PFSK-1 (cell line): ENCODE data around the gene HACE1.

ENCODE experiments used
- FOXP2 ChIP-seq: optimal IDR thresholded peaks from 2 replicates; pipeline ENCODE3; 2011; ENCODE audit warnings: borderline replicate concordance, control low read depth, inconsistent platforms; ENCODE audit not compliant: insufficient read depth; ENCODE audit errors: extremely low read length, extremely low read depth
- POLR2AphosphoS5 ChIP-seq: IDR thresholded peaks from 2 replicates; pipeline ENCODE4 v1.6.1; 2012; ENCODE audit warnings: low read depth, mild to moderate bottlenecking, control low read depth, low read length, moderate library complexity
- SIN3A ChIP-seq: IDR thresholded peaks from 2 replicates; pipeline ENCODE4 v1.6.1; 2012; ENCODE audit warnings: mild to moderate bottlenecking, low read length, moderate library complexity, borderline replicate concordance; ENCODE audit not compliant: insufficient read depth
- TAF1 ChIP-seq: IDR thresholded peaks from 2 replicates; pipeline ENCODE4 v1.6.1; 2012; ENCODE audit warnings: low read length, control low read depth, borderline replicate concordance; ENCODE audit not compliant: insufficient read depth
- TF ChIP-seq, protein P1 (sequence below), 2 experiments: IDR thresholded peaks; 2 replicates each; pipeline versions ENCODE4 v1.6.1 to v1.8.0; 2011 to 2012; ENCODE audit warnings: low read depth in 2 of 2, low read length in 2 of 2, control low read depth in 1 of 2, inconsistent platforms in 1 of 2, mild to moderate bottlenecking in 1 of 2, moderate library complexity in 1 of 2; ENCODE audit not compliant: insufficient read depth in 1 of 2

HACE1 gene

DNA sequence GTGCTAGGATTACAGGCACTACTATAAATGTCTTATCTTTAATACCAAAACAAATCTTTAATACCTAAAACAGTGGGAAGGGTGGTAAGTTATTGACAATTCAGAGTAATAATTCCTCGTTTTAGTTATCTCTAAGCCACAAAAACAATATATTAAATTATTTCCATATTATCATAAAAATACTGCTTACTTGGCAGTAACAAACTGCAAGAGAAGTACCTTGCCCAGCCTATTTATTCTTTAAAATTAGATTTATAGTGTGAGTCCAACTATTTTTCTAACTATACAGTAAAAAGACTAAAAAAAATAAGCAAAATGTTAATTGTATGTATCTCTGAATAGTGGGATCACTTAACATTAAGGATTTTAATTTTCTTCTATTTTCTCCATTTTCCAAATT lies 123.2 kb downstream of the HACE1 start:
- TF ChIP-seq TAF1 = no peak
- TF ChIP-seq, protein P1, sequence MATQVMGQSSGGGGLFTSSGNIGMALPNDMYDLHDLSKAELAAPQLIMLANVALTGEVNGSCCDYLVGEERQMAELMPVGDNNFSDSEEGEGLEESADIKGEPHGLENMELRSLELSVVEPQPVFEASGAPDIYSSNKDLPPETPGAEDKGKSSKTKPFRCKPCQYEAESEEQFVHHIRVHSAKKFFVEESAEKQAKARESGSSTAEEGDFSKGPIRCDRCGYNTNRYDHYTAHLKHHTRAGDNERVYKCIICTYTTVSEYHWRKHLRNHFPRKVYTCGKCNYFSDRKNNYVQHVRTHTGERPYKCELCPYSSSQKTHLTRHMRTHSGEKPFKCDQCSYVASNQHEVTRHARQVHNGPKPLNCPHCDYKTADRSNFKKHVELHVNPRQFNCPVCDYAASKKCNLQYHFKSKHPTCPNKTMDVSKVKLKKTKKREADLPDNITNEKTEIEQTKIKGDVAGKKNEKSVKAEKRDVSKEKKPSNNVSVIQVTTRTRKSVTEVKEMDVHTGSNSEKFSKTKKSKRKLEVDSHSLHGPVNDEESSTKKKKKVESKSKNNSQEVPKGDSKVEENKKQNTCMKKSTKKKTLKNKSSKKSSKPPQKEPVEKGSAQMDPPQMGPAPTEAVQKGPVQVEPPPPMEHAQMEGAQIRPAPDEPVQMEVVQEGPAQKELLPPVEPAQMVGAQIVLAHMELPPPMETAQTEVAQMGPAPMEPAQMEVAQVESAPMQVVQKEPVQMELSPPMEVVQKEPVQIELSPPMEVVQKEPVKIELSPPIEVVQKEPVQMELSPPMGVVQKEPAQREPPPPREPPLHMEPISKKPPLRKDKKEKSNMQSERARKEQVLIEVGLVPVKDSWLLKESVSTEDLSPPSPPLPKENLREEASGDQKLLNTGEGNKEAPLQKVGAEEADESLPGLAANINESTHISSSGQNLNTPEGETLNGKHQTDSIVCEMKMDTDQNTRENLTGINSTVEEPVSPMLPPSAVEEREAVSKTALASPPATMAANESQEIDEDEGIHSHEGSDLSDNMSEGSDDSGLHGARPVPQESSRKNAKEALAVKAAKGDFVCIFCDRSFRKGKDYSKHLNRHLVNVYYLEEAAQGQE (IDR thresholded peaks at IDR 0.05; ENCODE audit: insufficient read depth in 1 of 2, low read depth in 2 of 2, low read length in 2 of 2) = no peak
- TF ChIP-seq SIN3A = no peak
- no peak for TF ChIP-seq FOXP2
- no peak for TF ChIP-seq POLR2AphosphoS5

DNA sequence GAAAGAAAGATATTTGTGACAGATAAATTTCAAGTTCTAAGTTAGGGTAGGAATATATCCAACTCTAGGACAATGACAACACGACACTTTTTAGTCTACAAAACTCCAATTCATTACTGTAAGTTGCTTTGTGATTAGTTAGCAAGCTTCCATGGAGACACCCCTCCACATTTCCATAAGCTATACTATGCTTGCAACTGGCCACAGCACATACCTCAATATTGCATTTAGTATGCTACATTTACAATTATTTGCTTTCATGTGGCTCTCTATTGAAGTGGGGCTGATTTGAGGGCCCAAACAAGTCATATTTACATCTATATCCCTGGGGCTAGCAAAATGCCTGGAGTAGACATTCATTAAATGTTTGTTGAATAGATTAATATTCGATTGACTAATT lies 129.3 kb downstream of the HACE1 start:
- TF ChIP-seq POLR2AphosphoS5 (no peak), TAF1 (no peak), SIN3A (no peak), FOXP2 (no peak)
- TF ChIP-seq, protein P1 (IDR thresholded peaks at IDR 0.05; ENCODE audit: insufficient read depth in 1 of 2, low read depth in 2 of 2, low read length in 2 of 2) = no peak

DNA sequence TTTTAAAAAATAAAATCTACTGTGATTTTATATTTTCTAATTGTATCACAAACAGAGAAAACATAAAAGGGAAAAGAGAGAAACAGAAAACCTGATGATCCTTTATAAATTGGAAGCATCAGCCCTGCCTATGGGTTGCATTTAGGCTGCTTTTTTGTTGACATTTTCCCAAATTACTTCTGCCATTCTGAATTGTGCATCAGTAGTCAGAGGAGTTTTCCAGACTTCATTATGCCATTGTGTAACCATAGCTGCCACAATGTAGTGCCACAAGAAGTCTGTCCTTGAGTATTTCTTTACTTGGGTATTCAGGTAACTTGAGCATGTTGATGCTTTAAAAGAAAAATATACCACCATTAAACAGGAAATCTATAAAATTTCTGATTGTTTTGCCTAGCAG lies 130.3 kb downstream of the HACE1 start:
- no peak for TF ChIP-seq POLR2AphosphoS5
- TF ChIP-seq TAF1 = no peak
- TF ChIP-seq FOXP2 = no peak
- no peak for TF ChIP-seq SIN3A
- TF ChIP-seq, protein P1 (IDR thresholded peaks at IDR 0.05; ENCODE audit: insufficient read depth in 1 of 2, low read depth in 2 of 2, low read length in 2 of 2) = no peak

DNA sequence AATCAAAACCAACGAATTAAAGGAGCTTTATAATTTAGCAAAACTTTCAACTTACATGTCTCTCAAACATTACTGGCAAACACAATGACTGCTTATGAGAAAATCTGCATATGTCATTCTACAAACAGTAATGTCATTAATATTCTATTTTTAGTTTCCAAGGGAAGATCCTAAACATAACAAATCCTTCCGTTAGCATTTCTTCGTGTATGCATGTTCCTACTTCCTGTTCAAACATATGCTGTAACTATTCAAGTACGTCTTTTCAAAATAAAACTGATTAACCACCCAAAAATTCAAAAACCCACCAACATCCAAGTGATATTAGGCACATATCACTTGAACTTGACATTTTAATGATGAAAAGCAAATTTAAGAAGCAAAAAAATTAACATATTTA lies 131.3 kb downstream of the HACE1 start:
- TF ChIP-seq, protein P1 (IDR thresholded peaks at IDR 0.05; ENCODE audit: insufficient read depth in 1 of 2, low read depth in 2 of 2, low read length in 2 of 2) = no peak
- no peak for TF ChIP-seq FOXP2
- no peak for TF ChIP-seq POLR2AphosphoS5
- no peak for TF ChIP-seq SIN3A
- no peak for TF ChIP-seq TAF1

DNA sequence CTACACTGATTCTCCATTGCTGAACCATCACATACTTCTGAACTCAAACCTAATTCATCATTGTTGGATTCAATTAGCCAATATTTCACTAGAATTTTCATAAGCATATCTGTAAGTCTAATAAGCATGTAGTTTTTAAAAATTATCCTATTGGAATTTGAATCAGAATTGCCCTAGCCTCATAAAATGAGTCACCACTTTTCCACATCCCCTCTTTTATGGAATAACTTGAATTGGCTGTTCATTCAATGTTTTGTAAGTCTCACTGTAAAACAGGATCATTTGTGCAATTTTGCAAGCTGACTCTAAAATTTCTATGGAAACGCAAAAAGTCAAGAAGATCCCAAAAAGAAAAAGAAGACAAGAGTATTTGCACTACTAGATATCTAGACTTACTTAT lies 141.0 kb downstream of the HACE1 start:
- TF ChIP-seq POLR2AphosphoS5 (no peak), FOXP2 (no peak), SIN3A (no peak), TAF1 (no peak)
- TF ChIP-seq, protein P1 (IDR thresholded peaks at IDR 0.05; ENCODE audit: insufficient read depth in 1 of 2, low read depth in 2 of 2, low read length in 2 of 2) = no peak
